Measurements from ENCODE around the gene CDC25C. TPM values are rescaled to one million over a fixed set of nuclear protein-coding genes. Genes with fewer than 3 reads are reported as not detected.

CDC25C gene
- polyA plus RNA-seq, 1 donor, result 11.7 TPM

Other genes with a start within 250 kb of the CDC25C start
- 0.15 TPM for gene WNT8A, start 247.8 kb downstream of the CDC25C start, polyA plus RNA-seq (ENCODE audit: insufficient read length)
- 31.8 TPM for gene NME5, start 192.4 kb downstream of the CDC25C start, polyA plus RNA-seq (ENCODE audit: insufficient read length)
- gene BRD8, start 153.2 kb downstream of the CDC25C start, polyA plus RNA-seq (ENCODE audit: insufficient read length), result 228 TPM
- gene KIF20A, start 152.7 kb downstream of the CDC25C start, polyA plus RNA-seq (ENCODE audit: insufficient read length), result 61.8 TPM
- gene CDC23, start 118.5 kb downstream of the CDC25C start, polyA plus RNA-seq (ENCODE audit: insufficient read length), result 73.4 TPM
- 3.2 TPM for gene GFRA3, start 57.2 kb downstream of the CDC25C start, polyA plus RNA-seq (ENCODE audit: insufficient read length)
- 35.2 TPM for gene FAM53C, start 6.5 kb upstream of the CDC25C start, polyA plus RNA-seq (ENCODE audit: insufficient read length)
- 116 TPM for gene KDM3B, start 20.9 kb upstream of the CDC25C start, polyA plus RNA-seq (ENCODE audit: insufficient read length)
- gene REEP2, start 107.3 kb upstream of the CDC25C start, polyA plus RNA-seq (ENCODE audit: insufficient read length), result 10.1 TPM
- 244 TPM for gene EGR1, start 133.7 kb upstream of the CDC25C start, polyA plus RNA-seq (ENCODE audit: insufficient read length)
- gene ETF1, start 211.4 kb upstream of the CDC25C start, polyA plus RNA-seq (ENCODE audit: insufficient read length), result 88.6 TPM
- 365 TPM for gene HSPA9, start 243.6 kb upstream of the CDC25C start, polyA plus RNA-seq (ENCODE audit: insufficient read length)